ENCODE data around the gene ELOA. TPM values are rescaled to one million over a fixed set of nuclear protein-coding genes. Genes with fewer than 3 reads are reported as not detected.

The ELOA gene
- total and polyA plus RNA-seq, 2 donors (not counting 1 experiment from before 2014, with no cell fraction given), result 12.9 to 56.6 TPM

DNA sequence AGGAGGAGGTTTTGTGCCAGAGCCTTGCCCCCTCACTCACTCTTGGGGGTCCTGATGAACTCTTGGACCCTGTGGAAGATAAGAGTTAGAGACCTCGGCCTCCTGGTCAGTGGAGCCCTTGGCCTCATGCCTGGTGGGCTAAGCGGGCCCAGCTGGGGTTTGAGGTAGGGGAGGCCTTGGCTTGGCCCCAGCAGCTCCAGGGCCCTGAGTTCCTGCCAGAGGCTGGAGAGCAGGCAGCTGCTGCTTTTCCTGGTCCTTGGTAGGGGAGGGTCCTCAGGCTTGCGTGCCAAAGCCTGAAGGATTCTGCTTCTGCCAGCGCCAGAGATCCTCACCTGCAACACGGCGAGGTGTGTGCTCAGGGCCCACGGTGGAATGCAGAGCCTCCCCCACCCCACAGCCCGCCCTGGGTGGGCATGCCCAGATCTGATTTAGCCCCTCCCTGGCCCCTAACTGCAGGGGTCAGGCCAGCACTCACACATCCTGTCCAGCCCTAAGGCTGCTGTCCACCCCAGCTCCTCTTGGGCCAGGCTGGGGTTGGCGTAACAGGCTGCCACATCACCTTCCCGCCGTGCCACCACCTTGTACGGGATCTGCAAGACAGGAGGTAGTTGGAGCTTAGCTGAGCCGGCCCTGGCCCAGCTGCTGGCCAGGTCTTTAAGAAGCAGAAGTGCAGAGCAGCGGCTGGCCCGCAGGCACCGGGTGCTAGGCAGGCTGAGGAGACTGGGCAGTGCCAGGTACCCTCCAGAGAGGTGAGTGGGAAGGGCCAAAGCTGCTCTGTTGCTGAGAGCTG lies 52.6 kb downstream of the ELOA start:
- no peaks in the 10 kb centered on the region for H3K9me3 Mint-ChIP-seq (ENCODE audit: insufficient read depth)
- ATAC-seq (ENCODE audit: low read depth), result no peak
- H3K4me1 Mint-ChIP-seq, result peaks cover 23% of the 10 kb centered on the region
- H3K36me3 ChIP-seq (replicated peaks in 1 of 2; ENCODE audit: control extremely low read depth in 1 of 2, control insufficient read depth in 1 of 2, extremely low read depth in 1 of 2, insufficient read depth in 2 of 2, low read length in 1 of 2), result peaks cover 0 to 21% of the 10 kb centered on the region in 2 experiments
- DNase-seq, result no peak
- no peak overlapping the region for H3K27ac Mint-ChIP-seq
- intact Hi-C loops (cut with micrococcal nuclease), result no loop called here
- no peaks in the 10 kb centered on the region for H3K27me3 ChIP-seq (replicated peaks in 1 of 4; ENCODE audit: control extremely low read depth in 1 of 4, control insufficient read depth in 3 of 4, insufficient read depth in 4 of 4, low read length in 3 of 4)
- H4K20me1 ChIP-seq (ENCODE audit: control insufficient read depth, insufficient read depth, low read length, poor library complexity, severe bottlenecking), result no peaks in the 10 kb centered on the region
- no peak for TF ChIP-seq EZH2 (IDR thresholded peaks at IDR 0.05; ENCODE audit: borderline replicate concordance, insufficient read depth, low read depth, low read length, poor library complexity, severe bottlenecking)
- TF ChIP-seq, protein P1, sequence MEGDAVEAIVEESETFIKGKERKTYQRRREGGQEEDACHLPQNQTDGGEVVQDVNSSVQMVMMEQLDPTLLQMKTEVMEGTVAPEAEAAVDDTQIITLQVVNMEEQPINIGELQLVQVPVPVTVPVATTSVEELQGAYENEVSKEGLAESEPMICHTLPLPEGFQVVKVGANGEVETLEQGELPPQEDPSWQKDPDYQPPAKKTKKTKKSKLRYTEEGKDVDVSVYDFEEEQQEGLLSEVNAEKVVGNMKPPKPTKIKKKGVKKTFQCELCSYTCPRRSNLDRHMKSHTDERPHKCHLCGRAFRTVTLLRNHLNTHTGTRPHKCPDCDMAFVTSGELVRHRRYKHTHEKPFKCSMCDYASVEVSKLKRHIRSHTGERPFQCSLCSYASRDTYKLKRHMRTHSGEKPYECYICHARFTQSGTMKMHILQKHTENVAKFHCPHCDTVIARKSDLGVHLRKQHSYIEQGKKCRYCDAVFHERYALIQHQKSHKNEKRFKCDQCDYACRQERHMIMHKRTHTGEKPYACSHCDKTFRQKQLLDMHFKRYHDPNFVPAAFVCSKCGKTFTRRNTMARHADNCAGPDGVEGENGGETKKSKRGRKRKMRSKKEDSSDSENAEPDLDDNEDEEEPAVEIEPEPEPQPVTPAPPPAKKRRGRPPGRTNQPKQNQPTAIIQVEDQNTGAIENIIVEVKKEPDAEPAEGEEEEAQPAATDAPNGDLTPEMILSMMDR (IDR thresholded peaks at IDR 0.05), result no peak
- H3K4me2 ChIP-seq (replicated peaks; ENCODE audit: low read depth, low read length, poor library complexity, severe bottlenecking), result no peak overlapping the region
- ChIA-PET CTCF (no interaction called here), POLR2A (interaction anchor here (0.6 kb wide), 1 partner anchor 51 kb away, joined by 5 read pairs; no protein-coding TSS in a partner anchor)
- WGBS (ENCODE audit: insufficient coverage), result 99% methylated on average over 13 of the region's 16 CpGs
- peaks cover 14% of the 10 kb centered on the region for H3K79me2 ChIP-seq (ENCODE audit: control insufficient read depth, insufficient read depth, low read length)
- peaks cover 14 to 23% of the 10 kb centered on the region in 2 donors for H3K4me1 ChIP-seq (ENCODE audit: control insufficient read depth in 2 of 2, insufficient read depth in 2 of 2, low read length in 2 of 2)
- no peak overlapping the region for H3K4me3 Mint-ChIP-seq
- H3K9me3 ChIP-seq (ENCODE audit: control extremely low read depth in 1 of 3, control insufficient read depth in 2 of 3, insufficient read depth in 1 of 3, low read length in 2 of 3), result peaks cover 0 to 3% (median 0%) of the 10 kb centered on the region in 3 donors
- no peaks in the 10 kb centered on the region for H3K27me3 Mint-ChIP-seq
- no peak overlapping the region for H3K4me3 ChIP-seq (ENCODE audit: control extremely low read depth in 1 of 5, extremely low read depth in 1 of 5, insufficient read depth in 1 of 5, low read depth in 2 of 5, low read length in 4 of 5)
- no peak overlapping the region for H3K9ac ChIP-seq (ENCODE audit: low read length)
- H2AFZ ChIP-seq (ENCODE audit: insufficient read depth, low read depth, low read length, poor library complexity, severe bottlenecking), result no peak overlapping the region
- no peak overlapping the region for H3K27ac ChIP-seq (ENCODE audit: low read length in 2 of 2)
